OCI-LY3 (cell line): ENCODE results near the gene SLC25A33.

Source experiments
- CTCF ChIP-seq: fragments of 200-600, 300-600 bp; sonication (generic); IDR thresholded peaks from 2 replicates; pipeline ENCODE4 v1.5.1; 2014; ENCODE audit warnings: antibody characterized with exemption, low read length, low read depth
- EZH2phosphoT487 ChIP-seq: fragments of 200-600 bp; shearing (Covaris generic); IDR thresholded peaks from 2 replicates; pipeline ENCODE4 v1.6.1; 2018; ENCODE audit warnings: antibody characterized with exemption, mixed run types, low read depth

- TF ChIP-seq CTCF (no peak), EZH2phosphoT487 (no peak)
Observed at GRCh38 chr1:9536301-9536700, 3.0 kb upstream of the SLC25A33 start.
